ENCODE data around the gene INPP5A.

The INPP5A gene

DNA sequence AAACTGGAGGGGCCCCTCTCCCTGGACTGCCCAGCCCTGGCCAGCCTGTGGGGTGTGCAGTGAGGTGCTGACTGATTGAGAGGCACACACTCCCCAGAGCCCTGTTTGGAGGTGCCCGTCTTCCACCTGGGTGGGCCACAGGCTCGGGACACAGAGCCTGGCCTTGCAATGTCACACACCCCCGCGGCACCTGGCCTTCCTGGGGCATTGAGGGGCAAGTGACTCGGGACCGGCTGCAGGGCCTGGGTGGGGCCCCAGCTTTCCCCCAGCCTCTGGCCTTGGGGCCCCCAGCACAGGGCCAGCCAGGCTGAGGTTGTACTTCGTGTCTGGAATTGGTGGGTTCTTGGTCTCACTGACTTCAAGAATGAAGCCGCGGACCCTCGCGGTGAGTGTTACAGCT, 262.3 kb downstream of the INPP5A start:
- TF ChIP-seq, protein P1, sequence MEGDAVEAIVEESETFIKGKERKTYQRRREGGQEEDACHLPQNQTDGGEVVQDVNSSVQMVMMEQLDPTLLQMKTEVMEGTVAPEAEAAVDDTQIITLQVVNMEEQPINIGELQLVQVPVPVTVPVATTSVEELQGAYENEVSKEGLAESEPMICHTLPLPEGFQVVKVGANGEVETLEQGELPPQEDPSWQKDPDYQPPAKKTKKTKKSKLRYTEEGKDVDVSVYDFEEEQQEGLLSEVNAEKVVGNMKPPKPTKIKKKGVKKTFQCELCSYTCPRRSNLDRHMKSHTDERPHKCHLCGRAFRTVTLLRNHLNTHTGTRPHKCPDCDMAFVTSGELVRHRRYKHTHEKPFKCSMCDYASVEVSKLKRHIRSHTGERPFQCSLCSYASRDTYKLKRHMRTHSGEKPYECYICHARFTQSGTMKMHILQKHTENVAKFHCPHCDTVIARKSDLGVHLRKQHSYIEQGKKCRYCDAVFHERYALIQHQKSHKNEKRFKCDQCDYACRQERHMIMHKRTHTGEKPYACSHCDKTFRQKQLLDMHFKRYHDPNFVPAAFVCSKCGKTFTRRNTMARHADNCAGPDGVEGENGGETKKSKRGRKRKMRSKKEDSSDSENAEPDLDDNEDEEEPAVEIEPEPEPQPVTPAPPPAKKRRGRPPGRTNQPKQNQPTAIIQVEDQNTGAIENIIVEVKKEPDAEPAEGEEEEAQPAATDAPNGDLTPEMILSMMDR (conservative IDR thresholded peaks at IDR 0.05): no peak
- no peak for TF ChIP-seq ZFX (IDR thresholded peaks at IDR 0.05)
- H3K27ac ChIP-seq: no peak overlapping the region

DNA sequence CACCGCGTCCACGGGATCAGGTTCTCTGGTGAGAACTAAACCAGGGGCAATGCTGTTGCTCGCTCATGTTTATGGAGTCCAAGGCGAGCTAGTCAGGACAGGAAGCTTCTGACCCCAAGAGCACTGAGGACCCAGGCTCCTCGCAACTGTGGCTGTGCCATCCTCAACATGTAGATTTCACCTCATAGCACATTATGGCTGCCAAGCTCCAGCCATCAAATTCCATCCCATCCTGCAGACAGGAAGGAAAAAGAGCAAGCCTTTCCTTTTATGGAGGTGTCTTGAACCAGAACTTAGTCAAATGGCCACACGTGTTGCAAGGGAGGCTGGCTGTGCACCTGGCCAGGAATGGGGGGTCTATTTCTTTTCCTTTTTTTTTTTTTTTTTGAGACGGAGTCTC, 264.5 kb downstream of the INPP5A start:
- no peak for TF ChIP-seq ZFX (IDR thresholded peaks at IDR 0.05)
- TF ChIP-seq, protein P1 (conservative IDR thresholded peaks at IDR 0.05): no peak
- no peak overlapping the region for H3K27ac ChIP-seq

DNA sequence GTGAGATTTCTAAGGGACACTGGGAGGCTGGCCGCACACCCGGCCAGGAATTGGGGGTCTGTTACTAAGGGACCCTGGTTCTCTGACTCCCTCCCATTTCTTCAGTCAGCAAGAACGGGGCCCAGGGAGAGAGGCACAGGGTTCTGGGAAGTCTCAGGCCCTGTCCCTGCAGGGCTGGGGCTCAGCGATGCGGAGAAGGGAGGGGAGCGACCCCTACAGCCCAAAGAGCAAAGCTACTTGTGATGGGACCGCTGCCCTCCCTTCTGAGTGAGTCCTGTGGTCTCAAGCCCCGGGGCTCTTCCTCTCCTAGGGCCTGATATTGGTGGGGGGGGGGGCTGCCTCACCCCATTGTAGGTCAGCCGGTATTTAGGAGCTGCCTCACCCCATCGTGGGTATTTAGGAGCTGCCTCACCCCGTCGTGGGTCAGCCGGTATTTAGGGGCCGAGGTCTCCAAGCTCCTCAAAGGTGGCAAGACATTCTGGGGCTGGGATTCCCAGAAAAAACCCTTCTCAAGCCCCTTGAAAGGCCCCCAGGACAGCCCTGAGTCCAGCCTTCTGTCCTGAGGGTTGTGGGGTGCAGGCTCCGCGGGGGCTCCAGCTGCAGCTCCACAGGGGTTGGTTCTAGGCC, 265.2 kb downstream of the INPP5A start:
- TF ChIP-seq, protein P1 (conservative IDR thresholded peaks at IDR 0.05): no peak
- no peak for TF ChIP-seq ZFX (IDR thresholded peaks at IDR 0.05)
- no peak overlapping the region for H3K27ac ChIP-seq

DNA sequence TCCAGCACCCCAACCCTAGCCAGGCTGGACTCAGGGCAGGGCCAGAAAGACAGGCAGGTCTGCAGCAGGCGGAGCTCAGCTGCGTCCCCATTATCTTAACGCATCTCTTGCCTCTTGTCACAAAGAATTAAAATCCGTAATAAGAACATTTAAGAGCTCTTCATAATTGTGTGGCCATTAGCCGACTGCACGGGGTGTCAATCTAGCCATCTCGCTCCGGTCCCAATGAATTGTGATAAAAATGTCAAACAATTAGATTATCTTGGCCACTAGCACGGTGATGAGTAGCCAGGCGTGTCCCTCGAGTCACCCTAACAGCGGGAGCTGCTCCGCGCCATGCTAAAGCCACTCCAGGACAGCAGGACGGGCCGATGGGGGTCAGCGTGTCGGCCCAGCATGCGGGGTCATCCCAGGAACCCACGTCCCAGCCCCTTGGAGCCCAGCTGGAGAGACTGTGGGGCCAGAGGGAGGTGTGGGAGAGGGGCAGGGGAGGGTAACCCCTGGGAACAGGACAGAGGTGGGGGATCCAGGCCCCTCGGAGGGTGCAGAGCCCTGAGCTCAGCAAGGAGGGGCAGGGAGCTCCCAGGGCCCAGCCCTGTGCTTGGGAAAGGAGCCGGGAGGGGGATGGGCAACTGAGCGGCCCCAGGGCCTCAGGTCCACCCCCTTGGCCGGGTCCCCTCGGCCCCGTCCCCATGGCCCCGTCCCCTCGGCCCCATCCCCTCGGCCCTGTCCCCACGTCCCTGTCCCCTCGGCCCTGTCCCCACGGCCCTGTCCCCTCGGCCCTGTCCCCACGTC, 266.0 kb downstream of the INPP5A start:
- TF ChIP-seq, protein P1 (conservative IDR thresholded peaks at IDR 0.05): no peak
- no peak for TF ChIP-seq ZFX (IDR thresholded peaks at IDR 0.05)
- H3K27ac ChIP-seq: no peak overlapping the region

DNA sequence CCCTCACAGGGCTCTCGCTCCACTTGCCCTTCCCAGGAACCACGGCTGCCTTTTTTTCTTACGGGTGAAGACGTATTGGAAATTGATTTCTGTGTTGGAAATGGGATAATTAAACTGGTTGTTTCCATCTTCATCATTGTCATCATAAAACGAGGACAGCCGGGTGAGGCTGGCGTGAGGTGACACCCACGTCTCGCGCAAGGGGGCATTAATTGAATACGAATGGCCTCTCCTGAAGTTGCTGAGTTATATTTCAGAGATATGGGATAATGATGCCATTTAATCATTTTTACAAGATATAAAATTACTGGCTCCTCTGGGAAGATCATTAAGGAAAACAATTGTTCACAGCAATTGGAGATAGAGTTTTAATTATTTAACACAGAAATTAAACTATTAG, 266.7 kb downstream of the INPP5A start:
- TF ChIP-seq ZFX (IDR thresholded peaks at IDR 0.05): no peak
- TF ChIP-seq, protein P1 (conservative IDR thresholded peaks at IDR 0.05): no peak
- no peak overlapping the region for H3K27ac ChIP-seq

DNA sequence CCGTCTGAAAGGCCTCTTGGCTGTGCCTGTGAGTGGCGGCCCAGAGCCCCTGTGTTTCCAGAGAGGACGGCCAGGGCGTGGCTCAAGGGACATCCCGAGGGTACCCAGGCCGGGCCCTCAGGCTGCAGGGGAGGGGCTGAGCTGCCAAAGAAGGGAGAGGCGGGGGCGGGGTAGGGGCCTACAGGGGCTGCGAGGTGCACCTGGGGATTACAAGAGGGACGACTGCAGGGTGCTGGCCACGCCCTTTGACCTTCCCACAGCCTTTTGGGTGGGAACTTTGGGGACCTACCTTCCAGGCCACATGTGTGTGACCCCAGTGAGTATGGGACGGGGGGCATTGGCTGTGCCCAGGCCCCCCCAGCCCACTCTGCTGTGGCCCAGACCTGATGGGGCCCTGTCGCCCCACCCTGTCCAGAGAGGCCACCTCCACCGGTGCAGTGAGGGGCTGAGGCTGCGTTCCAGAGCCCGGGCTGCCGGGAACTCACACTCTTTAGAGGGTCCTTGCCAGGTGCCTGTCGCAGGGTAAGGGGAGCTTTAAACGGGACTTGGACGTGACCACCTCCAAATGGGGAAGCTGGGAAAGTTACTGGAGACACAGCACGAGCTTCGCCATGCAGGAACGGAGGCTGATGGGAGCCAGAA, 267.3 kb downstream of the INPP5A start:
- H3K27ac ChIP-seq: no peak overlapping the region

More for the DNA sequence above, 267.3 kb downstream of the INPP5A start:
- TF ChIP-seq, protein P1 (conservative IDR thresholded peaks at IDR 0.05): no peak
- TF ChIP-seq ZFX (IDR thresholded peaks at IDR 0.05): no peak
